Liver (tissue), 3 donors: ENCODE results near the gene RPS14.

ENCODE experiments used
- ATF3 ChIP-seq: IDR thresholded peaks from 2 replicates; pipeline ENCODE4 v1.6.1; 2016; ENCODE audit warnings: antibody characterized with exemption
- CTCF ChIP-seq: fragments of 150-350 bp; IDR thresholded peaks from 2 replicates; pipeline ENCODE4 v1.5.1; 2017; ENCODE audit warnings: improper control_type of control experiment, low read depth, low read length; ENCODE audit not compliant: missing input control
- FOXA1 ChIP-seq: IDR thresholded peaks from 2 replicates; pipeline ENCODE4 v1.6.1; 2016; ENCODE audit warnings: antibody characterized with exemption
- GABPA ChIP-seq, 2 donors: IDR thresholded peaks in 1 of 2; conservative IDR thresholded peaks in 1 of 2; 2 replicates each; pipeline ENCODE4 v1.6.1; 2016; ENCODE audit warnings: antibody characterized with exemption in 2 of 2, mild to moderate bottlenecking in 1 of 2, moderate library complexity in 1 of 2
- MAX ChIP-seq: IDR thresholded peaks from 2 replicates; pipeline ENCODE4 v1.6.1; 2016; ENCODE audit warnings: antibody characterized with exemption
- RAD21 ChIP-seq, 2 donors: IDR thresholded peaks; 2 replicates each; pipeline ENCODE4 v1.6.1; 2016; ENCODE audit warnings: antibody characterized with exemption in 2 of 2, mild to moderate bottlenecking in 2 of 2
- REST ChIP-seq: IDR thresholded peaks from 2 replicates; pipeline ENCODE4 v1.6.1; 2016; ENCODE audit warnings: antibody characterized with exemption, mild to moderate bottlenecking
- SP1 ChIP-seq: IDR thresholded peaks from 2 replicates; pipeline ENCODE4 v1.6.1; 2018; ENCODE audit warnings: antibody characterized with exemption, mild to moderate bottlenecking
- ZBTB33 ChIP-seq: IDR thresholded peaks from 2 replicates; pipeline ENCODE4 v1.6.1; 2016; ENCODE audit warnings: antibody characterized with exemption
- donor health status: healthy.
- donor health status: healthy.

GRCh38 chr5:150407096-150407720 lies 42.3 kb downstream of the RPS14 start:
- TF ChIP-seq CTCF (no peak), REST (no peak), FOXA1 (no peak), MAX (no peak), RAD21 (IDR thresholded peaks at IDR 0.05) (no peak), GABPA (IDR thresholded peaks at IDR 0.05 in 1 of 2, conservative IDR thresholded peaks at IDR 0.05 in 1 of 2) (no peak), ATF3 (no peak), SP1 (no peak), ZBTB33 (no peak)
